GM23338 (cell line): Measurements from ENCODE around the gene DDX54. TPM values are rescaled to one million over a fixed set of nuclear protein-coding genes. Genes with fewer than 3 reads are reported as not detected.

Experiments used
- ATAC-seq: fragments of 200-7000 bp; cut with Tn5 transposase; 3 replicates; pipeline ENCODE4 v1.9.1; 2020
- DNase-seq: peaks from one replicate; pipeline ENCODE4 v3.0.0-alpha.2; 2015; ENCODE audit warnings: low spot score
- H2AFZ ChIP-seq: fragments of 200-600 bp; sonication (generic); 2 replicates; pipeline ENCODE4 v1.8.0; 2016; ENCODE audit warnings: antibody characterized with exemption, mild to moderate bottlenecking, moderate library complexity
- H3F3A ChIP-seq: fragments of 200-600 bp; sonication (generic); replicated peaks from 2 replicates; pipeline ENCODE4 v1.8.0; 2017; ENCODE audit warnings: antibody characterized with exemption, mixed run types, low read depth
- H3K27ac ChIP-seq: fragments of 200-600 bp; sonication (generic); 2 replicates; pipeline ENCODE4 v1.6.1; 2016; ENCODE audit warnings: low read depth
- H3K27me3 ChIP-seq: fragments of 200-600 bp; sonication (generic); 2 replicates; pipeline ENCODE4 v1.8.0; 2016; ENCODE audit warnings: mild to moderate bottlenecking, mixed run types, moderate library complexity; ENCODE audit not compliant: insufficient read depth
- H3K36me3 ChIP-seq: fragments of 200-600 bp; sonication (generic); 2 replicates; pipeline ENCODE4 v1.8.0; 2016; ENCODE audit warnings: mild to moderate bottlenecking; ENCODE audit not compliant: insufficient read depth
- H3K4me1 ChIP-seq: fragments of 200-600 bp; sonication (generic); 2 replicates; pipeline ENCODE4 v1.8.0; 2016; ENCODE audit warnings: mild to moderate bottlenecking, moderate library complexity; ENCODE audit not compliant: insufficient read depth
- H3K4me2 ChIP-seq: fragments of 200-600 bp; sonication (generic); 2 replicates; pipeline ENCODE4 v1.7.1; 2017; ENCODE audit warnings: mixed run types
- H3K4me3 ChIP-seq: fragments of 200-600 bp; sonication (generic); 2 replicates; pipeline ENCODE4 v1.6.1; 2016; ENCODE audit warnings: mixed run types
- H3K79me2 ChIP-seq: fragments of 200-600 bp; sonication (generic); replicated peaks from 2 replicates; pipeline ENCODE4 v1.8.0; 2017; ENCODE audit warnings: mild to moderate bottlenecking; ENCODE audit not compliant: insufficient read depth
- H3K9me2 ChIP-seq: fragments of 200-600 bp; sonication (generic); 2 replicates; pipeline ENCODE4 v1.8.0; 2017; ENCODE audit not compliant: insufficient read depth
- H4K20me1 ChIP-seq: fragments of 200-600 bp; sonication (generic); replicated peaks from 2 replicates; pipeline ENCODE4 v1.8.0; 2017; ENCODE audit warnings: mild to moderate bottlenecking; ENCODE audit not compliant: insufficient read depth
- H3K27ac Mint-ChIP-seq: 2 replicates; pipeline ENCODE4 v1.8.0; 2020; ENCODE audit warnings: inconsistent platforms, mild to moderate bottlenecking, moderate library complexity, mixed read lengths
- H3K27me3 Mint-ChIP-seq: 3 replicates; pipeline ENCODE4 v1.8.0; 2022; ENCODE audit warnings: low read depth, mild to moderate bottlenecking, moderate library complexity, mixed read lengths, inconsistent platforms; ENCODE audit not compliant: insufficient read depth, poor library complexity
- H3K36me3 Mint-ChIP-seq: 3 replicates; pipeline ENCODE4 v1.8.0; 2021; ENCODE audit warnings: low read depth, mild to moderate bottlenecking, inconsistent platforms, moderate library complexity, mixed read lengths
- H3K4me1 Mint-ChIP-seq: 3 replicates; pipeline ENCODE4 v1.8.0; 2020; ENCODE audit warnings: mild to moderate bottlenecking, inconsistent platforms, mixed read lengths
- H3K4me3 Mint-ChIP-seq: 3 replicates; pipeline ENCODE4 v1.8.0; 2021; ENCODE audit warnings: moderate library complexity, mild to moderate bottlenecking, inconsistent platforms, mixed read lengths
- H3K9me3 Mint-ChIP-seq: 3 replicates; pipeline ENCODE4 v1.8.0; 2020; ENCODE audit warnings: moderate library complexity, mild to moderate bottlenecking, inconsistent platforms, mixed read lengths
- polyA plus RNA-seq: library from polyadenylated mRNA; unstranded; fragments of >200 nt; fragmentation: Nextera tagmentation; extraction: Ambion mirVana; gene quantifications from 2 replicates; pipeline ENCODE4 v1.2.1, GENCODE V29; 2016
- total RNA-seq: library from RNA; depleted of rRNA; stranded (reverse); fragments of >200 nt; shearing (Covaris generic); gene quantifications from 2 replicates; pipeline ENCODE4 v1.2.3, GENCODE V29; 2014
- TF ChIP-seq, protein P1 (sequence below): fragments of 250-450 bp; sonication (Bioruptor Pico); IDR thresholded peaks from 2 replicates; pipeline ENCODE4 v1.5.0; 2020; ENCODE audit warnings: mild to moderate bottlenecking, moderate library complexity
- TF ChIP-seq, protein P2 (sequence below), 2 experiments: fragments of 200-600 bp in 1 of 2; sonication (generic) in 1 of 2; conservative IDR thresholded peaks; 2 replicates each; pipeline versions ENCODE4 v1.5.1 to v1.6.1; 2016 to 2017; ENCODE audit warnings: antibody characterized with exemption in 2 of 2, low read depth in 2 of 2, mild to moderate bottlenecking in 2 of 2, moderate library complexity in 1 of 2

DDX54 gene
- total and polyA plus RNA-seq, 2 experiments from 2014 or later = 84.1 to 89.4 TPM

DNA sequence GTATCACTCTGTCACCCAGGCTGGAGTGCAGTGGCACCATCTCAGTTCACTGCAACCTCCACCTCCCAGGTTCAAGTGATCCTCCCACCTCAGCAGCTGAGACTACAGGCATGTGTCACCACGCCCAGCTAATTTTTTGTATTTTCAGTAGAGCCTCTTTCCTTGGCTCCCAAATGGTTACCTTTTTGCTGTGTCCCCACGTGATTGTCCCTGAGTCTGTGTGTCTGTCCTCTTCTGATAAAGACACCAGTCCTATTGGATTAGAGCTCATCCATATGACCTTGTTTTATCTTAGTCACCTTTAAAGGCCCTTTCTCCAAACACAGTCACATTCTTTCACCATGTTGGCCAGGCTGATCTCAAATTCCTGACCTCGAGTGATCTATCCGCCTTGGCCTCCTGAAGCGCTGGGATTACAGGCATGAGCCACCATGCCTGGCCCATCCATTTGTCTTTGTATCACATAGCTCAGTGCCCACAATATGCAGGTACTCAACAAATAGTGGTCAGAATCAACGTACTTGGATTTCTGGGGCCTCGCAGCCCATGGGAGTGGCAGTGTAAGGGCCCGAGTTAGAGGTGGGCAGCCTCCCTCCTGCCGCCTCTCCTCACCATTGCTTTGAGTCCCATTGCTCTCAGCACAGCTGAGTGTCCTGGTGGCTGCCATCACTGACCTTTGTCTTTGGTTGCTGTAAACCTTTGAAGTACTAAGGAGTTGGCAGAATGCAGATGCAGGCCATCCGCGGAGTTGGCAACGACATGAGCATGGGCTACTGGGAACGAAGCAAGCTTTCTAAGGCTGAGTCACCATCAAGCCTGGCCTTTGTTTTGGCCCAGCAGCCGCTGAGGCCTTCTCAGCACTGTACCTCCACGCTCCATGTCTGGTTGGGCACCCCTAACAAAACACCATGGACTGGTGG lies 45.3 kb upstream of the DDX54 start (continued):
- TF ChIP-seq, protein P1, sequence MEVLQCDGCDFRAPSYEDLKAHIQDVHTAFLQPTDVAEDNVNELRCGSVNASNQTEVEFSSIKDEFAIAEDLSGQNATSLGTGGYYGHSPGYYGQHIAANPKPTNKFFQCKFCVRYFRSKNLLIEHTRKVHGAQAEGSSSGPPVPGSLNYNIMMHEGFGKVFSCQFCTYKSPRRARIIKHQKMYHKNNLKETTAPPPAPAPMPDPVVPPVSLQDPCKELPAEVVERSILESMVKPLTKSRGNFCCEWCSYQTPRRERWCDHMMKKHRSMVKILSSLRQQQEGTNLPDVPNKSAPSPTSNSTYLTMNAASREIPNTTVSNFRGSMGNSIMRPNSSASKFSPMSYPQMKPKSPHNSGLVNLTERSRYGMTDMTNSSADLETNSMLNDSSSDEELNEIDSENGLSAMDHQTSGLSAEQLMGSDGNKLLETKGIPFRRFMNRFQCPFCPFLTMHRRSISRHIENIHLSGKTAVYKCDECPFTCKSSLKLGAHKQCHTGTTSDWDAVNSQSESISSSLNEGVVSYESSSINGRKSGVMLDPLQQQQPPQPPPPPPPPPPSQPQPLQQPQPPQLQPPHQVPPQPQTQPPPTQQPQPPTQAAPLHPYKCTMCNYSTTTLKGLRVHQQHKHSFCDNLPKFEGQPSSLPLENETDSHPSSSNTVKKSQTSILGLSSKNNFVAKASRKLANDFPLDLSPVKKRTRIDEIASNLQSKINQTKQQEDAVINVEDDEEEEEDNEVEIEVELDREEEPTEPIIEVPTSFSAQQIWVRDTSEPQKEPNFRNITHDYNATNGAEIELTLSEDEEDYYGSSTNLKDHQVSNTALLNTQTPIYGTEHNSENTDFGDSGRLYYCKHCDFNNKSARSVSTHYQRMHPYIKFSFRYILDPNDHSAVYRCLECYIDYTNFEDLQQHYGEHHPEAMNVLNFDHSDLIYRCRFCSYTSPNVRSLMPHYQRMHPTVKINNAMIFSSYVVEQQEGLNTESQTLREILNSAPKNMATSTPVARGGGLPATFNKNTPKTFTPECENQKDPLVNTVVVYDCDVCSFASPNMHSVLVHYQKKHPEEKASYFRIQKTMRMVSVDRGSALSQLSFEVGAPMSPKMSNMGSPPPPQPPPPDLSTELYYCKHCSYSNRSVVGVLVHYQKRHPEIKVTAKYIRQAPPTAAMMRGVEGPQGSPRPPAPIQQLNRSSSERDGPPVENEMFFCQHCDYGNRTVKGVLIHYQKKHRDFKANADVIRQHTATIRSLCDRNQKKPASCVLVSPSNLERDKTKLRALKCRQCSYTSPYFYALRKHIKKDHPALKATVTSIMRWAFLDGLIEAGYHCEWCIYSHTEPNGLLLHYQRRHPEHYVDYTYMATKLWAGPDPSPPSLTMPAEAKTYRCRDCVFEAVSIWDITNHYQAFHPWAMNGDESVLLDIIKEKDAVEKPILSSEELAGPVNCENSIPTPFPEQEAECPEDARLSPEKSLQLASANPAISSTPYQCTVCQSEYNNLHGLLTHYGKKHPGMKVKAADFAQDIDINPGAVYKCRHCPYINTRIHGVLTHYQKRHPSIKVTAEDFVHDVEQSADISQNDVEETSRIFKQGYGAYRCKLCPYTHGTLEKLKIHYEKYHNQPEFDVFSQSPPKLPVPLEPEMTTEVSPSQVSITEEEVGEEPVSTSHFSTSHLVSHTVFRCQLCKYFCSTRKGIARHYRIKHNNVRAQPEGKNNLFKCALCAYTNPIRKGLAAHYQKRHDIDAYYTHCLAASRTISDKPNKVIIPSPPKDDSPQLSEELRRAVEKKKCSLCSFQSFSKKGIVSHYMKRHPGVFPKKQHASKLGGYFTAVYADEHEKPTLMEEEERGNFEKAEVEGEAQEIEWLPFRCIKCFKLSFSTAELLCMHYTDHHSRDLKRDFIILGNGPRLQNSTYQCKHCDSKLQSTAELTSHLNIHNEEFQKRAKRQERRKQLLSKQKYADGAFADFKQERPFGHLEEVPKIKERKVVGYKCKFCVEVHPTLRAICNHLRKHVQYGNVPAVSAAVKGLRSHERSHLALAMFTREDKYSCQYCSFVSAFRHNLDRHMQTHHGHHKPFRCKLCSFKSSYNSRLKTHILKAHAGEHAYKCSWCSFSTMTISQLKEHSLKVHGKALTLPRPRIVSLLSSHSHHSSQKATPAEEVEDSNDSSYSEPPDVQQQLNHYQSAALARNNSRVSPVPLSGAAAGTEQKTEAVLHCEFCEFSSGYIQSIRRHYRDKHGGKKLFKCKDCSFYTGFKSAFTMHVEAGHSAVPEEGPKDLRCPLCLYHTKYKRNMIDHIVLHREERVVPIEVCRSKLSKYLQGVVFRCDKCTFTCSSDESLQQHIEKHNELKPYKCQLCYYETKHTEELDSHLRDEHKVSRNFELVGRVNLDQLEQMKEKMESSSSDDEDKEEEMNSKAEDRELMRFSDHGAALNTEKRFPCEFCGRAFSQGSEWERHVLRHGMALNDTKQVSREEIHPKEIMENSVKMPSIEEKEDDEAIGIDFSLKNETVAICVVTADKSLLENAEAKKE (CRISPR knock-in tag) = no peak

DNA sequence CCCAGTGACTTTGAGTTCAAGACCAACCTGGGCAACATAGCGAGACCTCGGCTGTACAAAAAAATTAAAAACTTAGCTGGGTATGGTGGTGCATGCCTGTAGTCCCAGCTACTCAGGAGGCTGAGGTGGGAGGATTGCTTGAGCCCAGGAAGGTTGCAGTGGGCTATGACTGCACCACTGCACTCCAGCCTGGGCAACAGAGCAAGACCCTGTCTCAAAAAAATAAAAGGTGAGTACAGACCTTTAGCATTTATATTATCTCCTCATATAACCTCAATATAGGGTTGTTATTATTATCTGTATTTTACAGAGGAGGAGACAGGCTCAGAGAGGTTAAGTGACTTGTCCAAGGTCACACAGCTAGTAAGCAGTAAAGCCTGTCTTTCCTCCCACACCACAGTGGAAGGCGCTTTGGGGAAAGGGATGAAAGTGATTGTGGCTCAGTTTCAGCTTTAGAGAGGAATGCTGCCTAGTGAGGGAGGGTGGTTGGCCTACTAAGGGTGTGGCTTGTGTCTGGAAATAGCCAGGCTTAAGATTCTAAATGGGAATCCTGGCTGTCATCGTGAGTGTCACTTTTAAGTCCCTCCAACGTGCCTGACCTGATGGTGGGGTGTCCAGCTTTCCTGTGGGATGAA lies 43.2 kb upstream of the DDX54 start:
- peaks cover 9% of the 10 kb centered on the region; the same call in 1 of the 2 replicates for H3K36me3 ChIP-seq
- H3K4me1 ChIP-seq = peaks cover 8% of the 10 kb centered on the region
- no peaks in the 10 kb centered on the region for H3K27me3 ChIP-seq
- Mint-ChIP-seq H3K4me1 (peaks cover 27% of the 10 kb centered on the region), H3K9me3 (no peaks in the 10 kb centered on the region; the same call in 2 of the 3 replicates), H3K27me3 (peaks cover 6% of the 10 kb centered on the region), H3K36me3 (peaks cover 41% of the 10 kb centered on the region), H3K27ac (no peak overlapping the region), H3K4me3 (no peak overlapping the region)
- H3K27ac ChIP-seq = no peak overlapping the region
- no peak overlapping the region for H2AFZ ChIP-seq
- TF ChIP-seq, protein P2, sequence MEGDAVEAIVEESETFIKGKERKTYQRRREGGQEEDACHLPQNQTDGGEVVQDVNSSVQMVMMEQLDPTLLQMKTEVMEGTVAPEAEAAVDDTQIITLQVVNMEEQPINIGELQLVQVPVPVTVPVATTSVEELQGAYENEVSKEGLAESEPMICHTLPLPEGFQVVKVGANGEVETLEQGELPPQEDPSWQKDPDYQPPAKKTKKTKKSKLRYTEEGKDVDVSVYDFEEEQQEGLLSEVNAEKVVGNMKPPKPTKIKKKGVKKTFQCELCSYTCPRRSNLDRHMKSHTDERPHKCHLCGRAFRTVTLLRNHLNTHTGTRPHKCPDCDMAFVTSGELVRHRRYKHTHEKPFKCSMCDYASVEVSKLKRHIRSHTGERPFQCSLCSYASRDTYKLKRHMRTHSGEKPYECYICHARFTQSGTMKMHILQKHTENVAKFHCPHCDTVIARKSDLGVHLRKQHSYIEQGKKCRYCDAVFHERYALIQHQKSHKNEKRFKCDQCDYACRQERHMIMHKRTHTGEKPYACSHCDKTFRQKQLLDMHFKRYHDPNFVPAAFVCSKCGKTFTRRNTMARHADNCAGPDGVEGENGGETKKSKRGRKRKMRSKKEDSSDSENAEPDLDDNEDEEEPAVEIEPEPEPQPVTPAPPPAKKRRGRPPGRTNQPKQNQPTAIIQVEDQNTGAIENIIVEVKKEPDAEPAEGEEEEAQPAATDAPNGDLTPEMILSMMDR (conservative IDR thresholded peaks at IDR 0.05; ENCODE audit: low read depth in 2 of 2) = no peak
- TF ChIP-seq, protein P1 (CRISPR knock-in tag) = no peak
- no peaks in the 10 kb centered on the region for H4K20me1 ChIP-seq
- no peaks in the 10 kb centered on the region for H3F3A ChIP-seq
- no peaks in the 10 kb centered on the region for H3K79me2 ChIP-seq
- no peak overlapping the region for H3K4me3 ChIP-seq
- DNase-seq (no peak), ATAC-seq (no peak)
- H3K4me2 ChIP-seq = no peak overlapping the region
- H3K9me2 ChIP-seq = no peaks in the 10 kb centered on the region
